Kidney glomerular epithelial cell (primary cell): ENCODE results near the gene KCNK4.

Experiments
- DNase-seq: peaks from one replicate; lab custom pipeline; 2025; lab: John Stamatoyannopoulos, UW

Gene KCNK4

GRCh38 chr11:64268893-64269539, 22.1 kb upstream of the KCNK4 start:
- DNase-seq = no peak

- peak; percentile 96 for DNase-seq
These were observed 21.4 kb upstream of the KCNK4 start for GRCh38 chr11:64269540-64270220.

GRCh38 chr11:64275031-64275800, 15.9 kb upstream of the KCNK4 start:
- DNase-seq = no peak

GRCh38 chr11:64275841-64276240, 15.3 kb upstream of the KCNK4 start:
- no peak for DNase-seq

- DNase-seq = no peak
These were observed 14.3 kb upstream of the KCNK4 start for GRCh38 chr11:64276653-64277431.

- DNase-seq = no peak
These were observed 12.4 kb upstream of the KCNK4 start for GRCh38 chr11:64278576-64279190.

GRCh38 chr11:64281957-64282770, 8.9 kb upstream of the KCNK4 start:
- no peak for DNase-seq

GRCh38 chr11:64283092-64283491, 8.0 kb upstream of the KCNK4 start:
- no peak for DNase-seq

GRCh38 chr11:64284048-64284961, 6.8 kb upstream of the KCNK4 start, which contains the start of gene BAD:
Gene BAD, minus strand, starts transcription at chr11:64284665. Its CDS starts 297 bp downstream, at chr11:64284368.
- DNase-seq = peak; percentile 85

GRCh38 chr11:64284962-64285884, 5.9 kb upstream of the KCNK4 start, which contains the start of gene GPR137:
Gene GPR137, plus strand, starts transcription at chr11:64285848. Its CDS starts 677 bp downstream, at chr11:64286525.
- peak; percentile 64 for DNase-seq

- DNase-seq = no peak
These were observed 5.0 kb upstream of the KCNK4 start for GRCh38 chr11:64285885-64286800.

GRCh38 chr11:64286801-64287159, 4.3 kb upstream of the KCNK4 start:
- no peak for DNase-seq

GRCh38 chr11:64287676-64288352, 3.3 kb upstream of the KCNK4 start:
- DNase-seq = no peak

- no peak for DNase-seq
These were observed 2.8 kb upstream of the KCNK4 start for GRCh38 chr11:64288353-64288750.

- no peak for DNase-seq
These were observed 2.0 kb upstream of the KCNK4 start for GRCh38 chr11:64289002-64289564.
